GM18868 (cell line): ENCODE data around the gene DGKB.

Experiments used
- ATAC-seq: cut with Tn5 transposase; IDR thresholded peaks from one replicate; pipeline ENCODE4 v1.9.1; 2021; ENCODE audit warnings: mild to moderate bottlenecking, moderate library complexity; ENCODE audit not compliant: unreplicated experiment

The DGKB gene

GRCh38 chr7:14177876-14178275 lies 724.7 kb downstream of the DGKB start:
- ATAC-seq, result no peak

GRCh38 chr7:14170872-14171271 lies 731.7 kb downstream of the DGKB start:
- no peak for ATAC-seq

- no peak for ATAC-seq
Measured at GRCh38 chr7:14158111-14158510, 744.4 kb downstream of the DGKB start.

GRCh38 chr7:14156436-14156835 lies 746.1 kb downstream of the DGKB start:
- ATAC-seq, result no peak

- no peak for ATAC-seq
Measured at GRCh38 chr7:14148974-14149373, 753.6 kb downstream of the DGKB start.

GRCh38 chr7:14147532-14147931 lies 755.0 kb downstream of the DGKB start:
- ATAC-seq, result no peak

GRCh38 chr7:14144538-14144937 lies 758.0 kb downstream of the DGKB start:
- no peak for ATAC-seq

- no peak for ATAC-seq
Measured at GRCh38 chr7:14144109-14144508, 758.4 kb downstream of the DGKB start.

GRCh38 chr7:14137676-14138075 lies 764.9 kb downstream of the DGKB start:
- no peak for ATAC-seq

GRCh38 chr7:14133752-14134151 lies 768.8 kb downstream of the DGKB start:
- no peak for ATAC-seq

GRCh38 chr7:14125998-14126397 lies 776.6 kb downstream of the DGKB start:
- ATAC-seq, result no peak

GRCh38 chr7:14124716-14125115 lies 777.8 kb downstream of the DGKB start:
- no peak for ATAC-seq

GRCh38 chr7:14123923-14124322 lies 778.6 kb downstream of the DGKB start:
- no peak for ATAC-seq

- no peak for ATAC-seq
Measured at GRCh38 chr7:14115701-14116100, 786.9 kb downstream of the DGKB start.

- no peak for ATAC-seq
Measured at GRCh38 chr7:14104861-14105260, 797.7 kb downstream of the DGKB start.

GRCh38 chr7:14096159-14096558 lies 806.4 kb downstream of the DGKB start:
- ATAC-seq, result no peak

- no peak for ATAC-seq
Measured at GRCh38 chr7:14095233-14095950, 807.2 kb downstream of the DGKB start.
